ENCODE measurements around the gene NCAPD2.
"Not testable (repeated sequence)": the region's sequence is repeated elsewhere in the genome, so short reads cannot be mapped to it uniquely, and the experiment has no call there.

NCAPD2 gene

DNA sequence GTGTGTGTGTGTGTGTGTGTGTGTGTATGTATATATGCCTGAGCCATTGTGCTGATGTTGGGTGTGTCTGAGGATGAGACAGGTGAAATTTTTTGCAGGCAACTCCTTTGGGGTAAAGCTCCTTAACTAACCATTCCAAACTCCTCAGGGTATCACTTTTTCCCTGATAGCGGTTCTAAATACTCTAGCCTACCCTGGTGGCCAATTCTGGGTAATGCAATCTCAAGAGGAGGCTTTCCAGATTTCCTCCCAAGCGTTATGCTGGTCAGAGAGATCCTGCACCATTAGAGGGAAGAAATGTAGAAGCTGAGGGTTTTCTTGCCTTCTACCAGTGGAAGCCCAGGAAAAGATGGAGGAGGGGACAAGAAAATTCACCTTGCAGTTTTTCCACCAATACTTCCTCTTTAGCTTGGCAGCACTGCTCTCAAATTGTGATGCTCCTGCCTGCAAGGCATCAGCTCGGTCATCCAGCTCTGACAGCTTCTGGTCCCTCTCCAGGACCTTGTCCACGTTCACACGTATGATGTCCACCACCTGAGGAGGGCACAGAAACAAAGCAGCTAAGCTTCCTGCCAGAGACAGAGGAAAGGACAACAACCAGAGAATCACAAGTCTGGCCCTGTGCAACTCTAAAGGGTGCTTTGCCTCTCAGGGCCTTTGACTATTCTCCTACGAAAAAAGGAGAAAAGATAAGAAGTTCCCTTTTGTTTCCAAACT, 28.3 kb upstream of the NCAPD2 start:
- peak; percentile 62 for DNase-seq (ENCODE audit: low read depth)

GRCh38 chr12:6466184-6466573, 27.7 kb upstream of the NCAPD2 start:
- DNase-seq (ENCODE audit: low read depth), result no peak

GRCh38 chr12:6466751-6467150, 27.2 kb upstream of the NCAPD2 start:
- DNase-seq (ENCODE audit: low read depth), result not testable (repeated sequence)

DNA sequence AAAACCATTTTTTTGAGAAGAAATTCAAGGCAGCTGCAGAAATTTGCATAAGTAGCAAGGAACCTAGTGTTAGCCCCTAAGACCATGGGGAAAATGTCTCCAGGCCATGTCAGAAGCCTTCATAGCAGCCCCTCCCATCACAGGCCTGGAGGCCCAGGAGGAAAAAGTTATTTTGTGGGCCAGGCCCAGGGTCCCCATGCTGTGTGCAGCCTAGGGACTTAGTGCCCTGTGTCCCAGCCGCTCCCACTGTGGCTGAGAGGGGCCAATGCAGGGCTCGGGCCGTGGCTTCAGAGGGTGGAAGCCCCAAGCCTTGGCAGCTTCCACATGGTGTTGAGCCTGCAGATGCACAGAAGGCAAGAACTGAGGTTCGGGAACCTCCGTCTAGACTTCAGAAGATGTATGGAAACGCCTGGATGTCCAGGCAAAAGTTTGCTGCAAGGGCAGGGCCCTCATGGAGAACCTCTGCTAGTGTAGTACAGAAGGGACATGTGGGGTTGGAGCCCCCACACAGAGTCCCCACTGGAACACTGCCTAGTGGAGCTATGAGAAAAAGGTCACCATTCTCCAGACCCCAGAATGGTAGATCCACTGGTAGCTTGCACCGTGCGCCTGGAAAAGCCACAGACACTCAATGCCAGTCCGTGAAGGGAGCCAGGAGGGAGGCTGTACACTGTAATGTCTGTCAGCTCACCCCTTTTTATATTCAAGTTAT, 26.2 kb upstream of the NCAPD2 start:
- not testable (repeated sequence) for DNase-seq (ENCODE audit: low read depth)

GRCh38 chr12:6468283-6468575, 25.7 kb upstream of the NCAPD2 start:
- DNase-seq (ENCODE audit: low read depth), result no peak

GRCh38 chr12:6469092-6469491, 24.8 kb upstream of the NCAPD2 start:
- DNase-seq (ENCODE audit: low read depth), result no peak

DNA sequence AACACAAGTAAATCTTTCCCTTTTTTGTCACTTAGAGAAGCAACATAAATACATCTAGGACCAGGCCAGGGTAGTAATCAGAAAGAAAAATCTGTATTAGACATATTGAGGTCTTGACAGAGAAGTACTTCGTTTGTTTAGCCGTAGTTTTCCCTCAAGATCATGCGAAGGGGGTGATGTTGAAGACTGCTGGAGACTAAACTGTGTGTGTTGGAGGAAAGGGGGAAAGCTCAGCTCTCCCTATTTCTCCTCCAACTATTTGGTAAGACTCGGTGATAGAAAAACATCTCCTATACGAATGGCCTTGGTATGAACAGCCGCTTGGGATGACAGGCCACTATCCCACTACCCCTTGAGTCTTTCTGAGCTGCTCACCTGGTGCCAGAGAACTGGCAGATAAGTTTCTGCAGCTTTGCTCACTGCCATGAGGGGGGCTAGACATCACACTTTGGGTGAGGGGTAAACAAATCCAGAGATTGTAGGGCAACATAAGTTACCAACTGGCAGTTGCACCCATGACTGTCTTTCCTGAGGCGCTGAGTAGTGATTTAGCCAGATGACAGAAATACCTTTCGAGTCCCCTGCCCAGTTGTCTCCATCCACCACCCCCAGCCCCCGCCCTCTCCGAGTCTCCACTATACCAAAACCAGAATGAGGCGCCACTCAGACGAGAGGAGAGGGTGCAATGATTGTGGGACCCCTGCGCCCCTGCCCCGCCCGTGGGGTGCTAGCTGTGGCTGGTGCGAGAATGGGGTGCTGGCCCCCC, 24.1 kb upstream of the NCAPD2 start:
- no peak for DNase-seq (ENCODE audit: low read depth)

DNA sequence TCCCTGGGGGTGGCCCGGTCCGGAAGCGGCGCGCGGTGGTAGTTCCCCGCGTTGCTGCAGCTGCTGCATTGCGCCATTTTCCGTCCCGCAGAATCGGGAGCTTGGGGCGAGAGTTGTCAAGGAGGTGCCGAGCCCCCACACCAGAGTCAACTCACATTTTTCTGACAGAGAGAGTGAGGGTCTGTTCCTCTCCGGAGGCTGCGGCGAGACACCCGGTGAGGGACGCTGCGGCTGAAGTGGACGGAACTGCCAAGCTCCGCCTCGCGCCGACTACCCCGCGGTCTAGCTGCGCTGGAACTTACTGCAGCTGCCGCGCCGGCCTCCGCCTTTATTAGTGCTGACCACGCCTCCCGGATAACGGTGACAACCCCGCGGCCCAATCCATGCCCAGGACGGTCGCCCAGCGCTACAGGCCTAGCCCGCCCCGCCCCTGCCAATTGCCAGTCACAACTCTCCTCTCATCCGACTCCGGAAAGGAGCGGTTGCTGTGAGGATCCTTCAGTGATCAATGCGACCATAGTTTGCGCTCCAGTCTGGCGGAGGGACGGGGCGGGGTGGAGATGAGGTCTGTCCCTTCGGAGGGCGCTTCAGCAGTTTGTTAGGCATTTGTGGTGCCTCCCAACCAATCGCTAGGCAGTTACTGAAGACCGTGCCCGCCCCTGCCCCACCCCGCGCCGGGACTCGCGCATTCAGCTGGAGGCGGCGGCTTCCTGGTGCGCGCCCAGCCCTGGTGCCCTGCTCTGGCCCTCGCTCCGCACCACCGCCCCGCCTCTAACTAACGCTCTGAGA, 23.3 kb upstream of the NCAPD2 start, which contains the start of gene VAMP1:
TSS of gene VAMP1 (minus strand) at position 303 of the 789 bp plus-strand sequence. CDS start at position 157, 146 bp downstream.
- DNase-seq (ENCODE audit: low read depth), result peak; percentile 97

DNA sequence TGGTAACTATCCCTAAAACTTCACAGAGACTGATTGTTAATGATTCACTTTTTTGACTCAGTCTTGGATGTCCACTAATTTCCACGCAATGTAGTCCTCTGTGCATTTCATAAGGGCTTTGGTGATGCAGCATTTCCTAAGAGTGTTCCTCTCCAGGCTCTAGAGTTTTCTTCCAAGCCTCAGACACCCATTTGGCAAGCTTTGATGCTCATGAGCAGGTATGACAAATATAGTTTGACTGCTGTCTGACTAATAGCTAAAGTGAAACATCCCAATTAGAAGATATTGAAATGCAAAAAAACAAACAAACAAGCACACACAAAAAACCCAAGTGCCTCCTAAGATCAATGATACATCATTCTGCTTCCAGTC, 21.9 kb upstream of the NCAPD2 start:
- DNase-seq (ENCODE audit: low read depth), result no peak

DNA sequence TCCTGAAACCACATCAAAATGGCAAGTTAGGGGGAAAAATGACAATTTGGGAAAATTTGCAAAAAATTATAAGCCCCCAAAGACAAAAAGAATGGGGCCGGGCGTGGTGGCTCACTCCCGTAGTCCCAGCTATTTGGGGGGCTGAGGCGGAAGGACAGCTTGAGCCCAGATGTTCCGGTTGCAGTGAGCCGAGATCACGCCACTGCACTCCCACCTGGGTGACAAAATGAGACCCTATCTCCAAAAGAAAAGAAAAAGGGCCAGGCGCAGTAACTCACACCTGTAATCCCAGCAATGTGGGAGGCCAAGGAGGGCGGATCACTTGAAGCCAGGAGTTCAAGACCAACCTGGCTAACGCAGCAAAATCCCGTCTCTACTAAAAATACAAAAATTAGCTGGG, 21.4 kb upstream of the NCAPD2 start:
- no peak for DNase-seq (ENCODE audit: low read depth)

DNA sequence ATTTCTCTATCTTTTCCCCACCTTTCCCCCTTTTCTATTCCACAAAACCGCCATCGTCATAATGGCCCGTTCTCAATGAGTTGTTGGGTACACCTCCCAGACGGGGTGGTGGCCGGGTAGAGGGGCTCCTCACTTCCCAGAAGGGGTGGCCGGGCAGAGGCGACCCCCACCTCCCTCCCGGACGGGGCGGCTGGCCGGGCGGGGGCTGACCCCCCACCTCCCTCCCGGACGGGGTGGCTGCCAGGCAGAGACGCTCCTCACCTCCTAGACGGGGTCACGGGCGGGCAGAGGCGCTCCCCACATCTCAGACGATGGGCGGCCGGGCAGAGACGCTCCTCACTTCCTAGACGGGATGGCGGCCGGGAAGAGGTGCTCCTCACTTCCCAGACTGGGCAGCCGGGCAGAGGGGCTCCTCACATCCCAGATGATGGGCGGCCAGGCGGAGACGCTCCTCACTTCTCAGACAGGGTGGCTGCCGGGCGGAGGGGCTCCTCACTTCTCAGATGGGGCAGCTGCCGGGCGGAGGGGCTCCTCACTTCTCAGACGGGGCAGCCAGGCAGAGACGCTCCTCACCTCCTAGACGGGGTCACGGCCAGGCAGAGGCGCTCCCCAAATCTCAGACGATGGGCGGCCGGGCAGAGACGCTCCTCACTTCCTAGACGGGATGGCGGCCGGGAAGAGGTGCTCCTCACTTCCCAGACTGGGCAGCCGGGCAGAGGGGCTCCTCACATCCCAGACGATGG, 18.5 kb upstream of the NCAPD2 start:
- not testable (repeated sequence) for DNase-seq (ENCODE audit: low read depth)

DNA sequence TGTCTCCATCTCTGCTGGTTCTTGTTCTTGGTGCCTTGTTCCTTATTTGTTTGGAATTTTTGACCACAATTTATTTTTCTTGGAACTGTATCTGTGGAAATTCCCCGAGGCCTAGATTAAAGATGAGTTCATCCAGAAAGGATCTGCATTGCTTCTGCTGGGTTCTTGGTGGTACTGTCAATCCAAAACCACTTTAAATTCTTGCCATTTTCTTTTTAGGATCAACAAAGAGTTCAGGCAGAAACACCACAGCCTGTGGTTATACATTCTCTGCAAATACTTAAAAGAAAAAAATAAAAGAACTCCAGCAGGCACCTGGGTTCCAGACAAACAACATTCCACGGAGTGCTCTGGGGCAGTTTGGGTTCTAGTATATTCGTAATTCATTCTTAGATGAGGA, 17.4 kb upstream of the NCAPD2 start:
- DNase-seq (ENCODE audit: low read depth), result no peak

DNA sequence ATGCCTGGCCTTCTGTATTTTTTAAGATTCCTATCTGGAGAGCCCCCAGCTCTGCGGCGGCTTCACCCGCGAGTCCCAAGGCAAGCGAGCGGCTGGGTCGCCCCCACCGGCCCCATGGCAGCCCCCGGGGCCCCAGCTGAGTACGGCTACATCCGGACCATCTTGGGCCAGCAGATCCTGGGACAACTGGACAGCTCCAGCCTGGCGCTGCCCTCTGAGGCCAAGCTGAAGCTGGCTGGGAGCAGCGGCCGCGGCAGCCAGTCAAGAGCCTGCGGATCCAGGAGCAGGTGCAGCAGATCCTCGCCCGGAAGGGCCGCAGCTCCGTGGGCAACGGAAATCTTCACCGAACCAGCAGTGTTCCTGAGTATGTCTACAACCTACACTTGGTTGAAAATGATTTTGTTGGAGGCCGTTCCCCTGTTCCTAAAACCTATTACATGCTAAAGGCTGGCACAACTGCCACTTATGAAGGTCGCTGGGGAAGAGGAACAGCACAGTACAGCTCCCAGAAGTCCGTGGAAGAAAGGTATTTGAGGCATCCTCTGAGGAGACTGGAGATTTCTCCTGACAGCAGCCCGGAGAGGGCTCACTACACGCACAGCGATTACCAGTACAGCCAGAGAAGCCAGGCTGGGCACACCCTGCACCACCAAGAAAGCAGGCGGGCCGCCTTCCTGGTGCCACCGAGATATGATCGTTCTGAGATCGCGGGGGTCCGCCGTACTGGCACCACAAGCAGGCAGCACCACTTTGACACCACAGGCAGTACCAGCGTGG, 16.1 kb upstream of the NCAPD2 start:
- DNase-seq (ENCODE audit: low read depth), result not testable (repeated sequence)

DNA sequence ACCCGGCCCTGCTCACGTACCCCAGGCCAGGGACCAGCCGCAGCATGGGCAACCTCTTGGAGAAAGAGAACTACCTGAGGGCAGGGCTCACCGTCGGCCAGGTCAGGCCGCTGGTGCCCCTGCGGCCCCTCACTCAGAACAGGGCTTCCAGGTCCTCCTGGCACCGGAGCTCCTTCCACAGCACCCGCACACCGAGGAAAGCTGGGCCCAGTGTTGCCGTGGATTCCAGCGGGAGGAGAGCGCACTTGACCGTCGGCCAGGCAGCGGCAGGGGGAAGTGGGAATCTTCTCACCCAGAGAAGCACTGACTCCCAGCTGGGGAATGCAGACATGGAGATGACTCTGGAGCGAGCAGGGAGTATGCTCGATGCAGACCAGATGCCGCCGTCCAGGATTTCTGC, 15.5 kb upstream of the NCAPD2 start:
- DNase-seq (ENCODE audit: low read depth), result no peak

- DNase-seq (ENCODE audit: low read depth), result no peak
These were observed 5.7 kb upstream of the NCAPD2 start for GRCh38 chr12:6488240-6488639.

- no peak for DNase-seq (ENCODE audit: low read depth)
These were observed 4.5 kb upstream of the NCAPD2 start for GRCh38 chr12:6489449-6489848.

- DNase-seq (ENCODE audit: low read depth), result not testable (repeated sequence)
These were observed 3.2 kb upstream of the NCAPD2 start for GRCh38 chr12:6490673-6491072.

GRCh38 chr12:6492838-6493496, 935 bp upstream of the NCAPD2 start, which contains the start of gene MRPL51:
Gene MRPL51, minus strand, starts transcription at chr12:6493262. Its CDS starts 126 bp downstream, at chr12:6493136.
- DNase-seq (ENCODE audit: low read depth), result peak; percentile 90

- no peak for DNase-seq (ENCODE audit: low read depth)
These were observed 399 bp downstream of the NCAPD2 start for GRCh38 chr12:6494258-6494743.

GRCh38 chr12:6494968-6495367, 1.1 kb downstream of the NCAPD2 start:
- no peak for DNase-seq (ENCODE audit: low read depth)
